SK-N-MC (cell line): Measurements from ENCODE around the gene OLFM4.

Experiments used
- DNase-seq: peaks from one replicate; pipeline ENCODE4 v3.0.0-alpha.2; 2011; ENCODE audit warnings: low read depth, low spot score
- H3K27ac ChIP-seq: fragments of 200-600 bp; sonication (generic); 2 replicates; pipeline ENCODE4 v1.5.1; 2016; ENCODE audit warnings: mixed run types
- H3K36me3 ChIP-seq: fragments of 200-600 bp; sonication (generic); 2 replicates; pipeline ENCODE4 v1.6.1; 2017; ENCODE audit warnings: antibody characterized with exemption, low read length, mixed read lengths; ENCODE audit not compliant: insufficient read depth
- H3K4me3 ChIP-seq: fragments of 200-600 bp; sonication (generic); 2 replicates; pipeline ENCODE4 v1.5.1; 2016
- H3K9ac ChIP-seq: fragments of 200-600 bp; sonication (generic); 2 replicates; pipeline ENCODE4 v1.8.0; 2017; ENCODE audit warnings: mixed run types, mixed read lengths; ENCODE audit not compliant: insufficient read length
- H3K9me3 ChIP-seq: fragments of 200-600 bp; sonication (generic); 2 replicates; pipeline ENCODE4 v1.6.1; 2017; ENCODE audit warnings: low read depth, mild to moderate bottlenecking, antibody characterized with exemption, low read length, moderate library complexity, mixed read lengths
- EZH2 ChIP-seq: fragments of 200-600 bp; sonication (generic); IDR thresholded peaks from one replicate; pipeline ENCODE4 v1.6.1; 2017; ENCODE audit warnings: antibody characterized with exemption
- FOXP2 ChIP-seq: optimal IDR thresholded peaks from 2 replicates; pipeline ENCODE3; 2011; ENCODE audit warnings: mild to moderate bottlenecking, moderate library complexity; ENCODE audit not compliant: insufficient read depth; ENCODE audit errors: extremely low read length, control extremely low read depth
- POLR2AphosphoS5 ChIP-seq: IDR thresholded peaks from 2 replicates; pipeline ENCODE4 v1.6.1; 2012; ENCODE audit warnings: mild to moderate bottlenecking, low read depth, low read length, borderline replicate concordance

Gene OLFM4

GRCh38 chr13:53069800-53070199 lies 41.2 kb downstream of the OLFM4 start:
- no peak for TF ChIP-seq POLR2AphosphoS5
- no peak for TF ChIP-seq FOXP2
- no peak for TF ChIP-seq EZH2
- H3K9ac ChIP-seq, result no peak overlapping the region
- no peaks in the 10 kb centered on the region for H3K9me3 ChIP-seq
- no peak overlapping the region for H3K4me3 ChIP-seq
- H3K36me3 ChIP-seq, result no peaks in the 10 kb centered on the region
- H3K27ac ChIP-seq, result no peak overlapping the region
- no peak for DNase-seq

DNA sequence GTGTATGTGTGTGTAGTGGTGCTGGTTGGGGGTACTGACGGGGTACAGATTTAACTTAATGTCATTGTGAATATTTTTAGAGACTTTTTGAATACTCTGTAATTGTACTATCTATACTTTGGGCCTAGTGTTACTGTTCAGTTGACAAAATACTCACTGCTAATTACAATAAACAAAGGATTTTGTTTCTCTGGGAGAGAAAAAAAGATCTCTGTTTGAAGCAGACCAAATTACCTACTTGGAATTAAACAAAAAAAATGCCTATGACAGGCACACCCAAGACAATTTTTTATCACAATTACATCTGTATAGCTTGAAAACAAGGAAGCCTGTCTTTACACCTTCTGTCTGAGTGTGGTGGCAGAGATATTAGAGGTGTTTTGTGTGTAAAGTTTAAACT lies 45.1 kb downstream of the OLFM4 start:
- Histone ChIP-seq H3K4me3 (no peak overlapping the region; the same call in 1 of the 2 replicates), H3K36me3 (no peaks in the 10 kb centered on the region), H3K9me3 (no peaks in the 10 kb centered on the region), H3K9ac (no peak overlapping the region), H3K27ac (peak overlapping the region; percentile 25)
- no peak for DNase-seq
- no peak for TF ChIP-seq POLR2AphosphoS5
- TF ChIP-seq EZH2, result no peak
- no peak for TF ChIP-seq FOXP2

- Histone ChIP-seq H3K27ac (peak overlapping the region; percentile 25), H3K9ac (no peak overlapping the region), H3K36me3 (no peaks in the 10 kb centered on the region), H3K4me3 (peak overlapping the region; percentile 18), H3K9me3 (no peaks in the 10 kb centered on the region)
- DNase-seq, result peak; percentile 48
- TF ChIP-seq POLR2AphosphoS5 (no peak), FOXP2 (no peak), EZH2 (no peak)
These were observed 45.5 kb downstream of the OLFM4 start for GRCh38 chr13:53074114-53074513.

GRCh38 chr13:53075356-53076041 lies 46.9 kb downstream of the OLFM4 start:
- no peak for DNase-seq
- Histone ChIP-seq H3K9me3 (peaks cover under 1% of the 10 kb centered on the region; the same call in 1 of the 2 replicates), H3K36me3 (no peaks in the 10 kb centered on the region), H3K4me3 (no peak overlapping the region), H3K9ac (no peak overlapping the region), H3K27ac (no peak overlapping the region)
- TF ChIP-seq POLR2AphosphoS5, result no peak
- no peak for TF ChIP-seq EZH2
- TF ChIP-seq FOXP2, result no peak

DNA sequence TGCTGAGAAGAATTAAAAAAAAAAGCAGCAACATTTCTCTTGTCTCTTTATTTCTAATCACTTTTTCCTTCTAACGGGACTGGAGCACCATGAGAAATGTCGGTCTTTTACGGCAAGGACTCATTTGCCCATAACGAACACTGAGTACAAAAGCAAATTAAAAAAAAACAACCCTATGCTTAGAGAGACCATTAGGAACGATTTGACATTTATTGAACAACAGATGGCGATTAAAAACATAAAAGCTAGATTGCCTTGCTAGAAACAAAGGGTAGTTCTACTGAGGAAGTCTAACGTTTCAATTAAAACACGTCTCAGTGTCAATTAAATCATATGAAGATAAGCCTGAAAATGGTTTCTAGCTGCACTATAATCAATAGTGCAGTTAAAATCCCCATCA lies 51.1 kb downstream of the OLFM4 start:
- TF ChIP-seq FOXP2 (no peak), POLR2AphosphoS5 (no peak), EZH2 (no peak)

GRCh38 chr13:53088871-53089270 lies 60.3 kb downstream of the OLFM4 start:
- DNase-seq, result no peak
- no peak overlapping the region for H3K9ac ChIP-seq
- H3K9me3 ChIP-seq, result no peaks in the 10 kb centered on the region
- TF ChIP-seq EZH2, result no peak
- TF ChIP-seq POLR2AphosphoS5, result no peak
- no peak for TF ChIP-seq FOXP2
- H3K27ac ChIP-seq, result no peak overlapping the region
- H3K4me3 ChIP-seq, result no peak overlapping the region
- H3K36me3 ChIP-seq, result no peaks in the 10 kb centered on the region

More for the DNA sequence above, 51.1 kb downstream of the OLFM4 start:
- no peak for DNase-seq
- H3K9me3 ChIP-seq, result peaks cover 5% of the 10 kb centered on the region; the same call in 1 of the 2 replicates
- H3K4me3 ChIP-seq, result no peak overlapping the region
- H3K36me3 ChIP-seq, result no peaks in the 10 kb centered on the region
- no peak overlapping the region for H3K27ac ChIP-seq
- H3K9ac ChIP-seq, result no peak overlapping the region

DNA sequence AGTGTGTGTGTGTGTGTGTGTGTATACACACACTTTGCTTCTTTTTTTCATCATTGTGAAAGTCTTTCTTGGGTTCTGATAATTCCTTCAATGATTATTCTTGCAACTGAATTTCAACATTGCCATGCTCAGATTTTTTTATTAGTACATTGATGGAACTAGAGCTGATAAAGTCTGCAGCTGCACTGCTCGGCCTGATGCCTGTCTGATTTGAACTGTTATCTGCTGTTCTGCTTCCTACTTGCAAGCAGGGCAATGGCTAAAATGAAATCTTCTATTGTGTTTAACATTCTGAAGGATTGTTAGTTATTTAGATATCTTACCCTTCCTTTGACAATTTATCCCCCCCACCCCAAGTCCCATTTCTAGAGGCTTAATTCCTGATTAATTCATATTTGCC lies 61.3 kb downstream of the OLFM4 start:
- no peak overlapping the region for H3K9ac ChIP-seq
- no peak for TF ChIP-seq EZH2
- no peak overlapping the region for H3K27ac ChIP-seq
- no peaks in the 10 kb centered on the region for H3K36me3 ChIP-seq
- H3K9me3 ChIP-seq, result no peaks in the 10 kb centered on the region
- no peak overlapping the region for H3K4me3 ChIP-seq
- DNase-seq, result no peak

GRCh38 chr13:53090461-53090860 lies 61.8 kb downstream of the OLFM4 start:
- H3K36me3 ChIP-seq, result no peaks in the 10 kb centered on the region
- no peaks in the 10 kb centered on the region for H3K9me3 ChIP-seq
- H3K9ac ChIP-seq, result no peak overlapping the region
- no peak for TF ChIP-seq POLR2AphosphoS5
- TF ChIP-seq FOXP2, result no peak
- TF ChIP-seq EZH2, result no peak
- no peak overlapping the region for H3K4me3 ChIP-seq
- H3K27ac ChIP-seq, result no peak overlapping the region
- DNase-seq, result no peak

- H3K9ac ChIP-seq, result no peak overlapping the region
- no peak overlapping the region for H3K4me3 ChIP-seq
- DNase-seq, result no peak
- no peaks in the 10 kb centered on the region for H3K36me3 ChIP-seq
- no peak for TF ChIP-seq FOXP2
- no peak for TF ChIP-seq POLR2AphosphoS5
- no peak for TF ChIP-seq EZH2
- H3K27ac ChIP-seq, result no peak overlapping the region
- H3K9me3 ChIP-seq, result no peaks in the 10 kb centered on the region
These were observed 64.3 kb downstream of the OLFM4 start for GRCh38 chr13:53092931-53093330.
